Mesenchymal stem cell (in vitro differentiated cells and primary cell): ENCODE data around the gene TOP3A.

Experiments
- DNase-seq: peaks from one replicate; pipeline ENCODE4 v3.0.0-alpha.2; 2013
- H2AFZ ChIP-seq: one replicate; pipeline ENCODE4 v1.6.1; 2013; ENCODE audit warnings: low read depth, mild to moderate bottlenecking, control low read depth, inconsistent platforms, low read length, moderate library complexity
- H2AK5ac ChIP-seq: 2 replicates; pipeline ENCODE4 v1.6.1; 2013; ENCODE audit warnings: low read length, moderate library complexity, mild to moderate bottlenecking, inconsistent platforms; ENCODE audit not compliant: severe bottlenecking
- H2BK120ac ChIP-seq: one replicate; pipeline ENCODE4 v1.6.1; 2013; ENCODE audit warnings: low read depth, mild to moderate bottlenecking, inconsistent platforms, low read length, moderate library complexity
- H2BK12ac ChIP-seq, 2 experiments: one replicate each; pipeline ENCODE4 v1.6.1; 2013; ENCODE audit warnings: inconsistent platforms in 2 of 2, low read length in 2 of 2, mild to moderate bottlenecking in 2 of 2, moderate library complexity in 2 of 2, control low read depth in 1 of 2
- H2BK15ac ChIP-seq: one replicate; pipeline ENCODE4 v1.6.1; 2013; ENCODE audit warnings: mild to moderate bottlenecking, low read depth, inconsistent platforms; ENCODE audit not compliant: poor library complexity, severe bottlenecking
- H2BK5ac ChIP-seq: 2 replicates; pipeline ENCODE4 v1.6.1; 2013; ENCODE audit warnings: low read depth, mild to moderate bottlenecking, low read length, control low read depth, inconsistent platforms; ENCODE audit not compliant: poor library complexity, severe bottlenecking
- H3K14ac ChIP-seq, 2 experiments: one replicate each; pipeline ENCODE4 v1.6.1; 2013; ENCODE audit warnings: inconsistent platforms in 2 of 2, low read length in 2 of 2, control low read depth in 1 of 2, mild to moderate bottlenecking in 1 of 2, moderate library complexity in 1 of 2
- H3K18ac ChIP-seq, 2 experiments: one replicate each; pipeline ENCODE4 v1.6.1; 2013; ENCODE audit warnings: inconsistent platforms in 2 of 2, low read length in 2 of 2, control low read depth in 1 of 2, low read depth in 1 of 2, mild to moderate bottlenecking in 1 of 2
- H3K23ac ChIP-seq, 2 experiments: one replicate each; pipeline ENCODE4 v1.6.1; 2013; ENCODE audit warnings: inconsistent platforms in 2 of 2, low read length in 2 of 2, mild to moderate bottlenecking in 2 of 2, moderate library complexity in 2 of 2, control low read depth in 1 of 2
- H3K27ac ChIP-seq: 2 replicates; pipeline ENCODE4 v1.5.1; 2013; ENCODE audit warnings: mild to moderate bottlenecking, moderate library complexity, low read length, control low read depth, inconsistent platforms; ENCODE audit not compliant: poor library complexity, severe bottlenecking
- H3K27me3 ChIP-seq, 2 experiments: 2 replicates each; pipeline versions ENCODE4 v1.6.1 to v1.7.0; 2013; ENCODE audit warnings: low read length in 2 of 2, mild to moderate bottlenecking in 2 of 2, moderate library complexity in 2 of 2, control low read depth in 1 of 2, inconsistent platforms in 1 of 2; ENCODE audit not compliant: control insufficient read depth in 1 of 2, insufficient read depth in 1 of 2
- H3K36me3 ChIP-seq, 2 experiments: 2 replicates each; pipeline versions ENCODE4 v1.6.1 to v1.7.0; 2013; ENCODE audit warnings: low read length in 2 of 2, control low read depth in 1 of 2, inconsistent platforms in 1 of 2, low read depth in 1 of 2, mild to moderate bottlenecking in 1 of 2; ENCODE audit not compliant: insufficient read depth in 2 of 2, control insufficient read depth in 1 of 2
- H3K4ac ChIP-seq, 2 experiments: one replicate each; pipeline ENCODE4 v1.6.1; 2013; ENCODE audit warnings: inconsistent platforms in 2 of 2, low read length in 2 of 2, mild to moderate bottlenecking in 2 of 2, moderate library complexity in 2 of 2, control low read depth in 1 of 2, low read depth in 1 of 2
- H3K4me1 ChIP-seq: 2 replicates; pipeline ENCODE4 v1.6.1; 2013; ENCODE audit warnings: low read depth, low read length, control low read depth; ENCODE audit not compliant: control insufficient read depth, insufficient read depth
- H3K4me2 ChIP-seq: 2 replicates; pipeline ENCODE4 v1.6.1; 2013; ENCODE audit warnings: low read length, mild to moderate bottlenecking, inconsistent platforms; ENCODE audit not compliant: poor library complexity, severe bottlenecking
- H3K4me3 ChIP-seq, 2 experiments: 2 replicates each; pipeline versions ENCODE4 v1.5.1 to v1.7.0; 2013; ENCODE audit warnings: low read length in 2 of 2, mild to moderate bottlenecking in 2 of 2, control low read depth in 1 of 2, low read depth in 1 of 2; ENCODE audit not compliant: insufficient read depth in 1 of 2
- H3K79me1 ChIP-seq: replicated peaks from 2 replicates; pipeline ENCODE4 v1.6.1; 2013; ENCODE audit warnings: mild to moderate bottlenecking, control low read depth, low read length, inconsistent platforms; ENCODE audit not compliant: poor library complexity, severe bottlenecking
- H3K9ac ChIP-seq: 2 replicates; pipeline ENCODE4 v1.7.0; 2013; ENCODE audit warnings: mild to moderate bottlenecking, low read length, moderate library complexity
- H3K9me3 ChIP-seq: 2 replicates; pipeline ENCODE4 v1.7.0; 2013; ENCODE audit warnings: mild to moderate bottlenecking, low read length; ENCODE audit not compliant: control insufficient read depth
- H4K8ac ChIP-seq: one replicate; pipeline ENCODE4 v1.6.1; 2013; ENCODE audit warnings: inconsistent platforms, mild to moderate bottlenecking, low read length, moderate library complexity
- H4K91ac ChIP-seq: one replicate; pipeline ENCODE4 v1.6.1; 2013; ENCODE audit warnings: mild to moderate bottlenecking, low read length, inconsistent platforms
- WGBS: methylation state at CpG from one replicate; pipeline ENCODE4 v1.1.7; 2013; ENCODE audit warnings: mixed read lengths; 5-methylcytosine and 5-hydroxymethylcytosine counted together

TOP3A gene

DNA sequence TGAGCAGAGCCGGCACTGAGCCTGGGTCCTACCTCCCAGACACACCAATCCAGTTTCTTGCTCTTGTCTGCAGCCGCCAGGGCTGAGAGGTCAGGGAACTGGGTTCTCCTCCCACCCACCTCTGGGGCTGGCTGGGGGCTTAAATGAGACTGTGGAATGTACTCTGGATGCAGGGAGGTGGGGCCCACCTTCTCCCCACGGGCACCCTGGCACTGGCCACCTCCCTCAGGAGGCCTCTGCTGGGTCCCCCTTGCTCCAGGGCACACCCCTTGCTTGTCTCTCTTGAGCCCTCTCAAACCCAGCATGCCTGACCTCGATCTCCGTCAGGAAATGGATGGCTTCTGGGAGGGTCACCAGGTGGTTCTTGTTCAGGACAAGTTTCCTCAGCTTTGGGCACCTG, 62.6 kb downstream of the TOP3A start:
- Histone ChIP-seq H4K8ac (no peak overlapping the region), H2BK5ac (no peak overlapping the region), H3K4me3 (no peak overlapping the region), H3K23ac (no peak overlapping the region), H4K91ac (no peak overlapping the region), H2AK5ac (no peak overlapping the region), H3K36me3 (peaks cover 93% of the 10 kb centered on the region in 2 experiments), H3K14ac (no peak overlapping the region), H3K79me1 (peaks cover 55% of the 10 kb centered on the region), H2BK12ac (no peak overlapping the region), H3K27me3 (no peaks in the 10 kb centered on the region), H3K4me1 (peaks cover 18% of the 10 kb centered on the region), H3K4ac (no peak overlapping the region), H3K27ac (no peak overlapping the region), H3K9me3 (no peaks in the 10 kb centered on the region), H3K9ac (no peak overlapping the region), H2BK120ac (no peak overlapping the region), H3K18ac (no peak overlapping the region), H2AFZ (no peak overlapping the region), H2BK15ac (no peak overlapping the region), H3K4me2 (no peak overlapping the region)
- WGBS = 96% methylated on average over 3 of the region's 5 CpGs
- no peak for DNase-seq

DNA sequence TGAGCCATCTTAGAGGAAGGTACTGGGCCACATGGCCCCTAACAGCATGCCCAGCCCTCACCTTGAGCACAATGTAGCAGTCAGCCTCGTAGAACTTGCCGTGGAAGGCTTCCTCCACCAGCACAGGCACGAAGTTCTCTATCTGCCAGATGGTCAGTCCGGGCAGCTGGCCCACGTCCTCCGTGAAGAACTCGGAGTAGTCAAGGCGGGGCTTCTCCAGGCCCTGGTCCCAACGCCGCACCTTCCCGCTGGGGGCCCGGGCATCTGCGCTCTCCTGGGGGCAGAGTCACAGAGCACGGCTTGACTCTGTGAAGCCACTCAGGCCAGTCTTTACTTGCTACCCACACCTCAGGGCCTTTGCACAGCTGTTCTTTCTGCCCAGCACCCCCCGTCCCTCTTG, 63.6 kb downstream of the TOP3A start:
- Histone ChIP-seq H3K79me1 (peaks cover 59% of the 10 kb centered on the region), H3K14ac (no peak overlapping the region), H3K4ac (no peak overlapping the region), H4K91ac (no peak overlapping the region), H4K8ac (no peak overlapping the region), H3K9me3 (no peaks in the 10 kb centered on the region), H3K23ac (no peak overlapping the region), H2BK5ac (no peak overlapping the region), H3K36me3 (peaks cover 94 to 95% of the 10 kb centered on the region in 2 experiments), H3K18ac (no peak overlapping the region), H2BK120ac (no peak overlapping the region), H3K4me2 (no peak overlapping the region), H2AFZ (no peak overlapping the region), H3K27ac (no peak overlapping the region), H3K9ac (no peak overlapping the region), H3K4me3 (no peak overlapping the region), H2BK12ac (no peak overlapping the region), H3K4me1 (peaks cover 11% of the 10 kb centered on the region), H2BK15ac (no peak overlapping the region), H2AK5ac (no peak overlapping the region), H3K27me3 (no peaks in the 10 kb centered on the region)
- WGBS = 96% methylated on average over 15 of the region's 15 CpGs
- no peak for DNase-seq

DNA sequence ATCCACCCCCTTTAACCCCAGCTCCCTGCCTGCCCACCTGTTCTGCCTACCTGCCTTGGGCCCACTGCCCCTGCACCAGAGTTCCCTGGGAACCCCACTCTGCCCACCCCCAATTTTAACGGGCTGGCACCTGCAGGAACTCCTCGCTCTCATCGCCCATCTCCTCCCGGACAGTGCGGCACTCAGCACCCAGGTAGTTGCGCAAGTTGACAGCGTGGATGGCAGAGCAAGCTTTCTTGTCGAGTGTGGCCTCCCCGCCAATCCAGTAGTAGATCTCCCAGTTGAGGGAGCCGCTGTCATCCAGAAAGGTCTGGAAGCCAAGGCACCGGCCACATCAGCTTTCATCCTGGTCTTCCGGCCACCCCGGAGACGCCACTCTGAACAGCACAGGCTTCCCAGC, 64.1 kb downstream of the TOP3A start:
- peaks cover 58% of the 10 kb centered on the region for H3K79me1 ChIP-seq
- 98% methylated on average over 14 of the region's 14 CpGs for WGBS
- H2AK5ac ChIP-seq = no peak overlapping the region
- H3K9me3 ChIP-seq = no peaks in the 10 kb centered on the region
- DNase-seq = no peak
- H3K27me3 ChIP-seq = no peaks in the 10 kb centered on the region
- H2BK15ac ChIP-seq = no peak overlapping the region
- no peak overlapping the region for H3K4me2 ChIP-seq
- H3K4me3 ChIP-seq = peak overlapping the region in 1 of 2 experiments; percentile 17
- no peak overlapping the region for H3K27ac ChIP-seq
- H2BK12ac ChIP-seq = no peak overlapping the region
- H3K18ac ChIP-seq = no peak overlapping the region
- peaks cover 8% of the 10 kb centered on the region for H3K4me1 ChIP-seq
- H3K9ac ChIP-seq = no peak overlapping the region
- no peak overlapping the region for H4K8ac ChIP-seq
- no peak overlapping the region for H2BK120ac ChIP-seq
- peaks cover 94 to 96% of the 10 kb centered on the region in 2 experiments for H3K36me3 ChIP-seq
- no peak overlapping the region for H2AFZ ChIP-seq
- no peak overlapping the region for H3K4ac ChIP-seq
- no peak overlapping the region for H4K91ac ChIP-seq
- no peak overlapping the region for H2BK5ac ChIP-seq
- no peak overlapping the region for H3K23ac ChIP-seq
- H3K14ac ChIP-seq = no peak overlapping the region

DNA sequence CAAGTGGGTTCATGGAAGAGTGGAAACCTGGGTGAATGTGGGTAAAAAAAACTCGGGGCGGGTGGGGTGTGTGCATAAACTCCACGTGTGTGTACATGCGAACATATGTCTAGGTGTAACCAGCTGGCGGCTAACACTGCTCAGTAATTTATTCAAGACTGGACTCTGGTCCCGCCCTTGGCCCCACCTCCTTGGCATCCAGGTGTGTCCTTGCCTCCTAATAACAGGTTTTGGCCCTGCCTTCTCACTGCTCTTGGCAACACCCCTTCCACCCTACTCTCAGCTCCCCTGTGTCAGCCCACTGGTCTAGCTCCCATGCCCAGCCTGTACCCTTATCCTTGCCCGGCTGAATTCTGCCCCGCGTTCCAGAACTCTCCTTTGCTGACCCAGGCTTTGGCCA, 64.5 kb downstream of the TOP3A start:
- H4K8ac ChIP-seq = no peak overlapping the region

More for the DNA sequence above, 64.5 kb downstream of the TOP3A start:
- H3K4ac ChIP-seq = no peak overlapping the region
- H3K27ac ChIP-seq = no peak overlapping the region
- no peaks in the 10 kb centered on the region for H3K27me3 ChIP-seq
- H3K4me1 ChIP-seq = peaks cover 5% of the 10 kb centered on the region
- no peak overlapping the region for H2BK15ac ChIP-seq
- 98% methylated on average over 9 of the region's 9 CpGs for WGBS
- peaks cover 94 to 96% of the 10 kb centered on the region in 2 experiments for H3K36me3 ChIP-seq
- no peak overlapping the region for H3K18ac ChIP-seq
- no peak overlapping the region for H3K23ac ChIP-seq
- H2AK5ac ChIP-seq = no peak overlapping the region
- H3K4me2 ChIP-seq = no peak overlapping the region
- H4K91ac ChIP-seq = no peak overlapping the region
- H3K9ac ChIP-seq = no peak overlapping the region
- H3K79me1 ChIP-seq = peaks cover 55% of the 10 kb centered on the region
- H2BK12ac ChIP-seq = no peak overlapping the region
- H3K4me3 ChIP-seq = no peak overlapping the region
- H3K9me3 ChIP-seq = no peaks in the 10 kb centered on the region
- no peak overlapping the region for H3K14ac ChIP-seq
- H2AFZ ChIP-seq = no peak overlapping the region
- no peak overlapping the region for H2BK5ac ChIP-seq
- no peak overlapping the region for H2BK120ac ChIP-seq
- DNase-seq = no peak
